CD4-positive, alpha-beta T cell treated with Interleukin-6 at 100 ng/mL for 8 hours (primary cell): Measurements from ENCODE around the gene RBM42.

Experiments used
- DNase-seq: peaks from one replicate; pipeline ENCODE4 v3.0.0-alpha.2; 2020; ENCODE audit warnings: mixed read lengths, low spot score

RBM42 gene

GRCh38 chr19:35621708-35622107, 7.1 kb upstream of the RBM42 start:
- no peak for DNase-seq

- DNase-seq: no peak
Measured at GRCh38 chr19:35622750-35623149, 6.1 kb upstream of the RBM42 start.

GRCh38 chr19:35623327-35624010, 5.4 kb upstream of the RBM42 start:
- no peak for DNase-seq

GRCh38 chr19:35628264-35628564, 622 bp upstream of the RBM42 start:
- no peak for DNase-seq

GRCh38 chr19:35629332-35629633, 447 bp downstream of the RBM42 start:
- DNase-seq: no peak

- DNase-seq: no peak
Measured at GRCh38 chr19:35633727-35634440, 5.0 kb downstream of the RBM42 start.

GRCh38 chr19:35636651-35637050, 7.8 kb downstream of the RBM42 start:
- no peak for DNase-seq

GRCh38 chr19:35637165-35637564, 8.3 kb downstream of the RBM42 start:
- DNase-seq: no peak

- DNase-seq: no peak
Measured at GRCh38 chr19:35639321-35639639, 10.4 kb downstream of the RBM42 start.

GRCh38 chr19:35639863-35640262, 11.0 kb downstream of the RBM42 start:
- DNase-seq: no peak

- no peak for DNase-seq
Measured at GRCh38 chr19:35641515-35642151, 12.8 kb downstream of the RBM42 start, which contains the start of gene ETV2. Gene ETV2, plus strand, starts transcription at chr19:35641745. Its CDS starts 716 bp downstream, at chr19:35642461.

- DNase-seq: no peak
Measured at GRCh38 chr19:35642312-35642711, 13.5 kb downstream of the RBM42 start.

GRCh38 chr19:35642798-35643254, 14.0 kb downstream of the RBM42 start:
- no peak for DNase-seq

- DNase-seq: peak; percentile 76
Measured at GRCh38 chr19:35643255-35644205, 14.7 kb downstream of the RBM42 start.

- peak; percentile 97 for DNase-seq
Measured at GRCh38 chr19:35644206-35644986, 15.6 kb downstream of the RBM42 start.

- DNase-seq: peak; percentile 62
Measured at GRCh38 chr19:35644987-35645679, 16.3 kb downstream of the RBM42 start.

- DNase-seq: no peak
Measured at GRCh38 chr19:35645680-35646511, 17.1 kb downstream of the RBM42 start.

GRCh38 chr19:35648017-35648961, 19.5 kb downstream of the RBM42 start, which contains the start of gene COX6B1:
Gene COX6B1, plus strand, starts transcription at chr19:35648323. Its CDS starts 2,921 bp downstream, at chr19:35651244.
- peak; percentile 95 for DNase-seq

- DNase-seq: no peak
Measured at GRCh38 chr19:35650581-35650980, 21.7 kb downstream of the RBM42 start.
